Activated CD4-positive, alpha-beta T cell treated with anti-CD3 and anti-CD28 coated beads for 48 hours (primary cell): ENCODE results near the gene PSMC2.
"Not testable (repeated sequence)": the region's sequence is repeated elsewhere in the genome, so short reads cannot be mapped to it uniquely, and the experiment has no call there.

Experiments used
- DNase-seq: peaks from one replicate; pipeline ENCODE4 v3.0.0-alpha.2; 2020

Gene PSMC2

DNA sequence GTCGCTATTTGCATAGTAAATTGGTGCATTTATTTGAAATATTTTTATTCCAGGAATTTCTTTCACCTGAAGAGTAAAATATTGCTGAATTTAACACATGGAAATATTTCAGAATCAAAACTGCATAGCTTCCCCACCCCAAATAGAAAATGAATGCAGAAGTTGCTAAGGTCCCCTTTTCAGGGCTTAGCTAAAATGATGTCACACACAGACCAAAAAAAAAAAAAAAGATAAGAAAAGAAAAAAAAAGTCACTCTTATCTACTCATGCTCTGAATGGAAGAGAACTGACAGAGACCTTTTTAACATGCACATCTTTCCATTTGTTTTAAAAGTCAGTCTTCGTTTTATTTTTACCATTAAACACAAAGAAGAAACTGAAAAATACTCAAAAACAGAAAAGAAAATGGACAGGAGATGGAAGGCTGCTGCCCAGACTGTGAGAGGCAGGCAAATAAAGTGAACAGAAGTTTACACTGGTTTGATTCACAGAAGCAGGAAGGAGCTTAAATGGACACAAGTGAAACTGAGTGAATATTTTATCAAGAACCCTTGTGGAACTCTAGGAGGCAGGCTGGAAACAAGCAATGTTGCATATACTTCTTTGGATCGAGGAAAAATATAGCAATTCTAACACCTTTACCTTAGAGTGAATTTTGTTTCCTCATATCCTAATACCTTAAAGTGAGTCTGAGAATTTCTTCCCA lies 32.0 kb downstream of the PSMC2 start:
- DNase-seq, result no peak

DNA sequence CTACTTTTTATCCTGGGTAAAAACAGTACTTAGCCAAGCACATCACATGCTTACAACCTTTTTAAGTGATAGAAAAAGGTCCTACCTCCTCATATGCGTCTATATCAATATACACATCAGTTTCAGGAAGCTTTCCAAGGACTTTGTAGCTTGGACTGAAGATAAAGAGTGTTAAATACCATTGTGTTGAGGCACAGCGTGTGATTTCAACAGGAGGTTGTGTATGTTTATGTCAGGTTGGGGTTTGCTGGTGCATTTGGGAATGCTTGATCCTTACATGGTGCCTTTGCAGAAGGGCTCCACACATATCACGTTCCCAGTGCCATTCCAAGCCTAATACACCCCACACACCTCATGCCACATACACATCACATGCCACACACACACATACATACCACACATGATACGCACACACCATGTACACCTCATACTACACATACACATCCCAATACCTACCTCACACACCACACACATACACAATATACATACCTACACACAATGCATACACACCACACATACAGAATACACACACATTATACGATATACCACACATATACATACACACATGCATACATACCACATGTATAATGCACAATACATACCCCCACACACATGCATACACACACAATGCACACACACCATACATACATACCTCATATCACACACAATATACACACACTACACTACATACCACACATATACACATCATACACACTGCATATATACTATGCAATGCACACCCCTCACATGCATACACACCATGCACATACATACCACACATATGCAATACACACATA lies 33.1 kb downstream of the PSMC2 start:
- DNase-seq, result no peak

- DNase-seq, result no peak
These were observed 34.0 kb downstream of the PSMC2 start for GRCh38 chr7:103381280-103382031.

DNA sequence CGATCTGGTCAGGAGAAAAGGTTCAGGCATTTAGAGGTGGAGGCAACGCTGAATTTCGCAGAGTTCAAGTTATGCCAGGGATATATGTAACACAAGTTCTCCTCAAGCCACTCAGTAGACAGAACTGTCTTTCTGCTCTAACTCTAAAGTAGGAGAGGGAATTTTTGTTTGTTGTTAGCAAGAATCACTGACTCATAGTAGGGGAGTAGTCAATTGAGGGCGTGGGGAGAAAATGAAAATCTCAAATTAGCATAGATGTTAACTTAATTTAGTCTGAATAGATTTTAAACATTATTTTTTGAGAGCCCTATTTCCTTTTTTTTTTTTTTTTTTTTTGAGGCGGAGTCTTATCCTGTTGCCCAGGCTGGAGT lies 34.6 kb downstream of the PSMC2 start:
- DNase-seq, result no peak

GRCh38 chr7:103387242-103387641 lies 39.8 kb downstream of the PSMC2 start:
- DNase-seq, result no peak

DNA sequence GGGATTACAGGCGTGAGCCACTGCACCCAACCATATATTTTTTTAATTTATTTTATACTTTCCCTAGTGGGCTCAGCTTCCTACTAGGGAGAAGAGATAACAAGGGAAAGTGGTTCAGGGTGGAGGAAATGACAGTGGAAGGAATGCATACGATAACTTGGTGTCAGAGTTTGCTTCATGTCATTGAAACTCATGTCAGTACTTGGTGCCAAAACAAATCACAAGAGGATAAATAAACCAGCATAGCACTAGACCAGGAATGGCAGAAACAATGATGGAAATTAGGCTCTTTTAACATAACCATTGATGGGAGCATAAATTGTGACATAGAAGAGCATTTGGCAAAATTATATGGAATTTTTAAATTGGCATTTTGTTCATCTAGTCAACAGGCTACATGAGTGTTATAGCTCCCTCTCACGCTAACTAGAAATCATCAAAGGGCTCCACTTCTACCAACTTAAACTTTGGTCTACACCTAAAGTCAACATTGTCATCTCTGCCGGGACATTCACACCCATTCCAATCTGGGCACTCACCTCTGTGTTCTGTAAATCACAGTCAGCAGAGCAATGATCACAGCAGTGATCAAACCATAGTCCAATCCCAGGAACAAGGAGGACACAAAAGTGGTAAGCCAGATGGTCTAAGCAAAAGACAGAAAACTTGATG lies 41.2 kb downstream of the PSMC2 start:
- no peak for DNase-seq

- no peak for DNase-seq
These were observed 41.8 kb downstream of the PSMC2 start for GRCh38 chr7:103389263-103389662.

DNA sequence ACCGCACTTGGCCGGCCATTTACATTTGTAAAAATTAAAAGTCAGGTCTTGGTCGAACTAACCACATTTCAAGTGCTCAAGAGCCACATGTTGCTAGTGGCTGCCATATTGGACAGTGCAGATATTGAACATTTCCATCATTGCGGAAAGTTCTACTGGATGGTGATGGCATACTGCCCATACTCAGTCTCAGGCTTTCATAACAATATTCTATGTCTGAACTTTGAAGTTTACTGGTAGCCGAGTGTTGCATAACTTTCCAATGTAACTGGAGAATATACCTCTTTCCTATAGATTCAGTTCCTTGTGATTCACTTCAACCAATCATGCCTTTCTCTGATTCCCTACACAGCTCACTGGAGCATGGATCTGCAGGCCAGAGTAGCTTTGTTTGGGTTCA lies 43.7 kb downstream of the PSMC2 start:
- DNase-seq, result no peak

- DNase-seq, result no peak
These were observed 44.5 kb downstream of the PSMC2 start for GRCh38 chr7:103391976-103392375.

- DNase-seq, result no peak
These were observed 47.1 kb downstream of the PSMC2 start for GRCh38 chr7:103394566-103394965.

- no peak for DNase-seq
These were observed 47.6 kb downstream of the PSMC2 start for GRCh38 chr7:103395071-103395470.

GRCh38 chr7:103396471-103396870 lies 49.0 kb downstream of the PSMC2 start:
- DNase-seq, result no peak

DNA sequence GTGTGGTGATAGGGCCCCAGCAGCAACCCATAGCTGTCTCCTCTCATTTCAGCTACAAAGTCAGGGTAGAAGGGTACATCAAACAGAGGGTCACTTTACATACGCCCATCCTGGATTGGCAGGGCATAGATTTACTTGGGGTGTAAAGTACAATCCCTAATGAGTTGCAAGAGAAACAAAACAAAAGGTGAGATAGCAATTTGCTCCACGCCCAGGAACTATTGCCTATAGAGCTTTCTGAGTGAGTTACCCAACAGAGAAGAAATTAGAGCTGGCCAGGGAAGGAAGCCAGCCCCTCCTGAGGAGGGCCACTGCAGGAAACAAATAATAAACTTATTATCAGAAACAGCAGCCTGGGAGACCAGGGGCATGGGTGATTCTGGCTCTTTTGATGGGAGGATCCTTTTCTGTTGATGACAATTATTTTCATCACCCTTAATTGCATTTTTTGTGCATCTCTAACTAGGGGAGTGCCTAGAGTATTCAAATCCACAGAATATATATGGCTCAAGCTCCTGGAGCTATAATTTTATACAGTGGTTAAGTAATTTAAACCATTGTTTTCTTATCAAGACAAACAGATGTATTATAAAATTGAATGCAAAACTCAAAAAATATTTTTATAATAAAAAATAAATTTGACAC lies 51.2 kb downstream of the PSMC2 start:
- no peak for DNase-seq

- not testable (repeated sequence) for DNase-seq
These were observed 52.2 kb downstream of the PSMC2 start for GRCh38 chr7:103399687-103400086.

DNA sequence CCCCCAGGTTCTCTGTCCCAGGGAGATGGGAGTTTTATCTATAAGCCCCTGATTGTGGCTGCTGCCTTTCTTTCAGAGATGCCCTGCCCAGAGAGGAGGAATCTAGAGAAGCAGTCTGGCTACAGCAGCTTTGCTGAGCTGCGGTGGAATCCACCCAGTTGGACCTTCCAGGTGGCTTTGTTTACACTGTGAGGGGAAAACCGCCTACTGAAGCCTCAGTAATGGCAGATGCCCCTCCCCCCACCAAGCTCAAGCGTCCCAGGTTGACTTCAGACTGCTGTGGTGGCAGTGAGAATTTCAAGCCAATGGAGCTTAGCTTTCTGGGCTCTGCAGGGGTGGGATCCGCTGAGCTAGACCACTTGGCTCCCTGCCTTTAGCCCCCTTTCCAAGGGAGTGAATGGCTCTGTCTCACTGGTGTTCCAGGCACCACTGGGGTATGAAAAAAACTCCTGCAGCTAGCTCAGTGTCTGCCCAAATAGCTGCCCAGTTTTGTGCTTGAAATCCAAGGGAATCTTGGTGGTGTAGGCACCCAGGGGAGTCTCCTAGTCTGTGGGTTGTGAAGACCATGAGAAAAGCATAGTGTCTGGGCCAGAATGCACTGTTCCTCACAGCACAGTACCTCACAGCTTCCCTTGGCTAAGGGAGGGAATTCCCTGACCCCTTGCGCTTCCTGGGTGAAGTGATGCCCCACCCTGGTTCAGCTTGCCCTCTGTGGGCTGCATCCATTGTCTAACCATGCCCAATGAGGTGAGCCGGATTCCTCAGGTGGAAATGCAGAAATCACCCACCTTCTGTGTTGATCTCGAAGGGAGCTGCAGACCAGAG lies 58.6 kb downstream of the PSMC2 start:
- not testable (repeated sequence) for DNase-seq

DNA sequence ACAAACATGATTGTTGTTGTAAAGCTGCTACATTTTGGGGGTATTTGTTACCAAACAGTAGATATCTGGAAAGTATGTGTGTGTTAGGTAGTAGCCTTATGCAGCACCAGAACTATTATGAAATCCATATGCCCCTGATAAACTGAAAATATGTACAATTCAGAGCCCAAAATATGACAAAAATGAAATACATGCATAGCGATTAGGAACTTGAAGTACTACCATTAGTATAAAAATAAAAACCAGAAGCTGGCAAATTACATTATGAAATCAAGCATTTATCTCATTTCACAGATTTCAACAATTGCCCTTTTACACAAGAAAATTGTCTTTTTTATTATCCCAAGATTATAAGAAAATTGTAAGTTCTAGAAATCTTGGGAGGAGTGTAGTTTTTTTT lies 64.7 kb downstream of the PSMC2 start:
- DNase-seq, result no peak

DNA sequence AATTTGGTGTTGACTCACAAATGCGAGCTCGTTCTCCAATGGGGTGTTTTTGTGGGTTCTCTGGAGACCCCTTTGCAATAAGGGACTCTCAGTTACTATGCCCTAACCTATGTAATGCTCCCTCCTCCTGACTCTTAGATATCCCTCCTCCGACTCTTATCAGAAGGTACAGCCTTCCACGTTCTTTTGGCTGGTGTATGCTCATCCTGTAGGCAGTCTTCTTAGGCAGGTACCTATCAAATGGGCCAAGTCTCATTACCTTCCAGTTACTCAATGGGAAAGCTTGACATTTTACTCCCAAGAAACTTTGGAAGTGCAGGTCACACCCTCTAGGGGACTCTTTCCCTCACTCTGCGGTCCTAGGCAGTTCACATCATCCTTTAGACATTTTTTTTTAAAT lies 66.0 kb downstream of the PSMC2 start:
- no peak for DNase-seq

DNA sequence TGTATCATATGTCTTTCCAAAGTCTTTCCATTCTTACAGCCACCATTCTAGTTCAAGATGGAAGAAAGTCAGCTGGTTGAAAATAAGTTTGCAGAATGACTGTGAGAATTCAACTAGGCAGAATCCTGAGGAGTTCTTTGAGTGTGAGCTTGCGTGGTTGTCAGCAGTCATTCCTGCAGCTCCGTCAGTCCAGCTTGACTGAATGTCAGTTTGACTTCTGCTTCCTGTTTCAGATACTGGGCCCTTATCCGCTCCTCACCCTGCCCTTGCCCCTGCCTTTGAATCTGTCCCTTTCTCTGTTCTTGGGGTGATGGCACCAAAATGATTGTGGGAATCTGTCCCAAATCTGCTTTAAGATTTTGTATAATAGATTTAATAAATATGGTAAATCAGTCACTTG lies 70.8 kb downstream of the PSMC2 start:
- no peak for DNase-seq
